SK-N-SH treated with all-trans-retinoic acid at 6 μM for 48 hours (cell line): ENCODE measurements around the gene FAM124A.

Experiments
- ARNTL ChIP-seq: fragments of 450-650 bp; formaldehyde crosslinking; IDR thresholded peaks from 2 replicates; pipeline ENCODE4 v1.5.0; 2020; ENCODE audit warnings: low read depth, mild to moderate bottlenecking, moderate library complexity, borderline replicate concordance
- RARB ChIP-seq: fragments of 250-450 bp; sonication (Bioruptor Pico); IDR thresholded peaks from 2 replicates; pipeline ENCODE4 v1.8.0; 2021; ENCODE audit warnings: mild to moderate bottlenecking, moderate library complexity
- SNAI2 ChIP-seq: fragments of 250-450 bp; sonication (Bioruptor Pico); IDR thresholded peaks from 2 replicates; pipeline ENCODE4 v1.5.0; 2020; ENCODE audit warnings: mild to moderate bottlenecking, moderate library complexity
- ZC3H10 ChIP-seq: fragments of 250-450 bp; sonication (Bioruptor Pico); IDR thresholded peaks from 2 replicates; pipeline ENCODE4 v1.5.1; 2021; ENCODE audit warnings: mild to moderate bottlenecking, moderate library complexity
- ZFP3 ChIP-seq: fragments of 250-450 bp; sonication (Bioruptor Pico); IDR thresholded peaks from 2 replicates; pipeline ENCODE4 v1.5.0; 2020; ENCODE audit warnings: mild to moderate bottlenecking, moderate library complexity
- ZNF565 ChIP-seq: fragments of 450-650 bp; formaldehyde crosslinking; conservative IDR thresholded peaks from 2 replicates; pipeline ENCODE4 v1.5.0; 2020; ENCODE audit warnings: low read depth, mild to moderate bottlenecking, moderate library complexity
- TF ChIP-seq, protein P1 (sequence below): fragments of 250-450 bp; sonication (Bioruptor Pico); IDR thresholded peaks from 2 replicates; pipeline ENCODE4 v1.8.0; 2020; ENCODE audit warnings: mild to moderate bottlenecking, moderate library complexity, borderline replicate concordance
- TF ChIP-seq, protein P2 (sequence below): fragments of 250-450 bp; sonication (Bioruptor Pico); IDR thresholded peaks from 2 replicates; pipeline ENCODE4 v1.8.0; 2021; ENCODE audit warnings: low read depth, mild to moderate bottlenecking, moderate library complexity, borderline replicate concordance

DNA sequence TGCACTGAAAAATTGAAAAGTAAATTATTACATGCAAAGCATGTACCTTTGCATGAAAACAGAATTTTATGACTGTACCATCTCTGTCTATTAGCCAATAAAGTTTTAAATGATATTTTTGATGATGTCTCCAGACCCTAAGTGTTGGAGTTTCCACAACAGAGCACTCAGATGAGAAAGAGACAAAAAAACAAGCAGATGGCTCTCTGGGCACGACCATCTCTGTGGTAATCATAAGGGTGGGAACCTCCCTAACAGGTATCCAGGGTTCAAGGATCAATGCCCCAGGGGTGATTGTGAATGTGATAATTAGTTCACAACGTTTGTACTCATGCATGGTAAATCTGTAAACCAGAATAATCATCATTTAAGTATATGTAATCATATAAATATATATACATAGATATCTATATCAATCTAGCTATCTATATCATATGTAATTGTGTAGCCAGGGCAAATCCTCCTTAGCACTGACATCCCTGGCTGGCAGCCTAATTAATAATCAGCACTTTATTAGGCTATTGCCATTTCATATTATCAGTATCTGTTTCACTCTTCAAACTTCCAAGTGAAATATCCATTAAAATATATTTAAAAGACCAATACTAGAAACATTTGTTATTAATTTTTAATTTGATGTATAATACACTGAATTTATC lies 41.2 kb upstream of the FAM124A start:
- TF ChIP-seq ZNF565 (CRISPR knock-in tag): no peak
- TF ChIP-seq RARB: no peak
- TF ChIP-seq ZC3H10 (CRISPR knock-in tag): no peak
- TF ChIP-seq, protein P1, sequence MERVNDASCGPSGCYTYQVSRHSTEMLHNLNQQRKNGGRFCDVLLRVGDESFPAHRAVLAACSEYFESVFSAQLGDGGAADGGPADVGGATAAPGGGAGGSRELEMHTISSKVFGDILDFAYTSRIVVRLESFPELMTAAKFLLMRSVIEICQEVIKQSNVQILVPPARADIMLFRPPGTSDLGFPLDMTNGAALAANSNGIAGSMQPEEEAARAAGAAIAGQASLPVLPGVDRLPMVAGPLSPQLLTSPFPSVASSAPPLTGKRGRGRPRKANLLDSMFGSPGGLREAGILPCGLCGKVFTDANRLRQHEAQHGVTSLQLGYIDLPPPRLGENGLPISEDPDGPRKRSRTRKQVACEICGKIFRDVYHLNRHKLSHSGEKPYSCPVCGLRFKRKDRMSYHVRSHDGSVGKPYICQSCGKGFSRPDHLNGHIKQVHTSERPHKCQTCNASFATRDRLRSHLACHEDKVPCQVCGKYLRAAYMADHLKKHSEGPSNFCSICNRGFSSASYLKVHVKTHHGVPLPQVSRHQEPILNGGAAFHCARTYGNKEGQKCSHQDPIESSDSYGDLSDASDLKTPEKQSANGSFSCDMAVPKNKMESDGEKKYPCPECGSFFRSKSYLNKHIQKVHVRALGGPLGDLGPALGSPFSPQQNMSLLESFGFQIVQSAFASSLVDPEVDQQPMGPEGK (CRISPR knock-in tag): no peak
- TF ChIP-seq, protein P2, sequence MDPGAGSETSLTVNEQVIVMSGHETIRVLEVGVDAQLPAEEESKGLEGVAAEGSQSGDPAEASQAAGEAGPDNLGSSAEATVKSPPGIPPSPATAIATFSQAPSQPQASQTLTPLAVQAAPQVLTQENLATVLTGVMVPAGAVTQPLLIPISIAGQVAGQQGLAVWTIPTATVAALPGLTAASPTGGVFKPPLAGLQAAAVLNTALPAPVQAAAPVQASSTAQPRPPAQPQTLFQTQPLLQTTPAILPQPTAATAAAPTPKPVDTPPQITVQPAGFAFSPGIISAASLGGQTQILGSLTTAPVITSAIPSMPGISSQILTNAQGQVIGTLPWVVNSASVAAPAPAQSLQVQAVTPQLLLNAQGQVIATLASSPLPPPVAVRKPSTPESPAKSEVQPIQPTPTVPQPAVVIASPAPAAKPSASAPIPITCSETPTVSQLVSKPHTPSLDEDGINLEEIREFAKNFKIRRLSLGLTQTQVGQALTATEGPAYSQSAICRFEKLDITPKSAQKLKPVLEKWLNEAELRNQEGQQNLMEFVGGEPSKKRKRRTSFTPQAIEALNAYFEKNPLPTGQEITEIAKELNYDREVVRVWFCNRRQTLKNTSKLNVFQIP (CRISPR knock-in tag): no peak
- TF ChIP-seq ARNTL: no peak
- TF ChIP-seq SNAI2: no peak
- no peak for TF ChIP-seq ZFP3 (CRISPR knock-in tag)
